Measurements from ENCODE around the gene CYB561A3.

CYB561A3 gene

DNA sequence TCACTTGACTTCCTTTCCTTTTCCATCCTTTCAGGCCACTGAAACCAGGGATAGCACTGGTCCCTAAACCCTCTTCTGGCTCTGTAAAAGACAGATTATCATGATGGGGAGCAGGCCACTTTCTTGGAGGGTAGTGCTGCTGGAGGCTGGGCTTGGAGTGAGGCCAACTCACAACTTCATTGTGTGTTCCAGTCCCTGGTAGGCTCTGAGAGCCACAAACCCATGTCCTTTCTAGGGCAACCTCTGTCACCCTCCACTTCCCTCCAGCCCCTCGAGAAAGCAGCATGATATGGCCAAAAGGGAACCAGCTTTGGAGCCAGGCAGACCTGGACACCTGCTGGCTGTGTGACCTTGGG lies 26.3 kb downstream of the CYB561A3 start:
- TF ChIP-seq, protein P1, sequence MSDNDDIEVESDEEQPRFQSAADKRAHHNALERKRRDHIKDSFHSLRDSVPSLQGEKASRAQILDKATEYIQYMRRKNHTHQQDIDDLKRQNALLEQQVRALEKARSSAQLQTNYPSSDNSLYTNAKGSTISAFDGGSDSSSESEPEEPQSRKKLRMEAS (IDR thresholded peaks at IDR 0.05; ENCODE audit: low read depth, low read length) = no peak
- TF ChIP-seq POLR2A (IDR thresholded peaks at IDR 0.05; ENCODE audit: extremely low read depth, insufficient read length) = no peak
- TF ChIP-seq MYC (IDR thresholded peaks at IDR 0.05; ENCODE audit: low read depth, low read length) = no peak
- TF ChIP-seq, protein P2, sequence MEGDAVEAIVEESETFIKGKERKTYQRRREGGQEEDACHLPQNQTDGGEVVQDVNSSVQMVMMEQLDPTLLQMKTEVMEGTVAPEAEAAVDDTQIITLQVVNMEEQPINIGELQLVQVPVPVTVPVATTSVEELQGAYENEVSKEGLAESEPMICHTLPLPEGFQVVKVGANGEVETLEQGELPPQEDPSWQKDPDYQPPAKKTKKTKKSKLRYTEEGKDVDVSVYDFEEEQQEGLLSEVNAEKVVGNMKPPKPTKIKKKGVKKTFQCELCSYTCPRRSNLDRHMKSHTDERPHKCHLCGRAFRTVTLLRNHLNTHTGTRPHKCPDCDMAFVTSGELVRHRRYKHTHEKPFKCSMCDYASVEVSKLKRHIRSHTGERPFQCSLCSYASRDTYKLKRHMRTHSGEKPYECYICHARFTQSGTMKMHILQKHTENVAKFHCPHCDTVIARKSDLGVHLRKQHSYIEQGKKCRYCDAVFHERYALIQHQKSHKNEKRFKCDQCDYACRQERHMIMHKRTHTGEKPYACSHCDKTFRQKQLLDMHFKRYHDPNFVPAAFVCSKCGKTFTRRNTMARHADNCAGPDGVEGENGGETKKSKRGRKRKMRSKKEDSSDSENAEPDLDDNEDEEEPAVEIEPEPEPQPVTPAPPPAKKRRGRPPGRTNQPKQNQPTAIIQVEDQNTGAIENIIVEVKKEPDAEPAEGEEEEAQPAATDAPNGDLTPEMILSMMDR (IDR thresholded peaks at IDR 0.05; ENCODE audit: low read depth, low read length) = no peak
- no peak overlapping the region for H3K4me3 ChIP-seq (ENCODE audit: low read depth, low read length)
- DNase-seq (ENCODE audit: low read depth) = no peak

DNA sequence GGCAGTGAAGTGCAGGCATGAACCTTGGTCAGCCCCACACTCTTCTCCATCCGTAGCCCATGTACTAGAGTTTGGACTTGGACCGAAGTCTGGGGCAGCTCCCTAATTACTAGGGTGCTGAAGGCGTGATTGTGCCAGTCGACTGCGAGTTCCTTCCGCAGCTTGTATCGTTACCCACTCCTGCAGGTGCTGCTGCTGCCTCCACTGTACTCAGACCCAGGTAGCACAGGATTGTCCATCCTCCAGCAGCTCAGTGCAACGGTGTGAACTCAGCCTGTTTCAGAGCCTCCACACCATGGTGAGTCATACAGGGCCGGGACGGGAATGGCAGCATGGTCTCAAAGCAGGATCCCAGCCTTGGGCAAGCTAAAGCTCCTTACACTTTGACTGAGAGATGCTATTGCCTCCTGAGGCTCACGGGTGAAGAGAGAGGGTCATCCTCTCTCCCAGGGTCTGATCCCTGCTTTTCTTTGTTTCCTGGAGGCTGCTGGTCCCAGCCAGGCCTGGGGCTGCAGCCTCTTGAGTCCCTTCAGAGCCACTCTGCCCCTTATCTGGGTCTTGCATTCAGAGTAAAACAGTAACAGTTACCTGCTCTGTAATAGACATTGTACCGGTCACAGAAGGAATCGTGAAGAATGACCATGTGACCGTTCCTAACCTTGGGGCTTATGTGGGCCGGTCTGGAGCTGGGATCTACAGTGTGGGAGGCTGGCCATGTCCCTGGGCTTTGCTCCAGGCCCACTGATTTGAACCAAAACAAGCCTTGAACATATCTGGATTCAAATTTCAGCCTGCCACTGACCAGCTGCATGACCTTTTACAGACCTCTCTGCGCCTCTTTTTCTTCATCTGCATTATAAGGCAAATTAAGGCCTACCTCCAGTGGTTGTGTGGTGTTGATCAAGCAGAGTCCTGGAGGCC lies 27.0 kb downstream of the CYB561A3 start:
- no peak overlapping the region for H3K4me3 ChIP-seq (ENCODE audit: low read depth, low read length)

DNA sequence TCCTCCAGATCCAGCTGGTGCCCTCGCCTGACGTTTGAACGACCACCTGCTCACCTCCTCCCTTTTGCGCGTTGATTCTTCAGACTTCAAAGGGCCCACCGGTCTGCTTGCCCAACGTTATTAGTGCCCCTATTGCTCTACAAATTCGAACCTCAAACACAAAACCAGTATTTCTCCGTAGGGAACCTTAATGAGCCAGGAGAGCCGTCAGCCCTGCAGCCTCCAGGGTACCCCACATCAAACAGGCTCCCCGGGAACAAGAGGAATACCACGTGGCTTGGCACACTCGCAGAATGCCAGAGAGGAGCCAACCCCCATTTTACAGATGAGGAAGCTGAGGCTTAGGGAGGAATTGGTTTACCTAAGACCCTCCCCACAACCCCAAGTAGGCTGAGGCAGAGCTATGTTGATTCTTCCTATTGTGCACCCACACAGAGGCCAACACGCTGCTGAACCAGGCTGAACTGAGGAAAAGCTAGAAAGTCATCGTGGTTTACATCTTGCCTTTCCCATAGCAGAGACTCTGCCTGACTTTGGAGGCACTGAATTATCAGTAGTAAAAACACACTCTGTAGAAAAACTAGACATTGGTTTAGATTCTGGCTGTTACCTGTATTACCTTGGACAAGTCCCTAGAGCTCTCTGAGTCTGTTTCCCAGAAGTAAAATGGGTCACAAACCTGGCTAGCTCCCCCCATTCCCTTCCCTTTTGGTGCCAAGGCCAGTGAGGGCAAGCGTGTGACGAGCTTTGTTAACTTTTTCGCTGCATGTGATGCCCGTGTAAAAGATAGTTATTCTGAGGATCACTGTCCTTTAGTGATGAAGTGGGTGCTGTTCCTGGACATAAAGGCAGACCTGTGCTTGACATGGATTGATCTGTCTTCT lies 27.9 kb downstream of the CYB561A3 start:
- TF ChIP-seq, protein P2 (IDR thresholded peaks at IDR 0.05; ENCODE audit: low read depth, low read length) = no peak
- TF ChIP-seq POLR2A (IDR thresholded peaks at IDR 0.05; ENCODE audit: extremely low read depth, insufficient read length) = no peak
- TF ChIP-seq, protein P1 (IDR thresholded peaks at IDR 0.05; ENCODE audit: low read depth, low read length) = peak; percentile 88
- TF ChIP-seq MYC (IDR thresholded peaks at IDR 0.05; ENCODE audit: low read depth, low read length) = peak; percentile 64
- peak; percentile 75 for DNase-seq (ENCODE audit: low read depth)

More for the DNA sequence above, 27.0 kb downstream of the CYB561A3 start:
- TF ChIP-seq, protein P1 (IDR thresholded peaks at IDR 0.05; ENCODE audit: low read depth, low read length) = no peak
- TF ChIP-seq, protein P2 (IDR thresholded peaks at IDR 0.05; ENCODE audit: low read depth, low read length) = no peak
- TF ChIP-seq MYC (IDR thresholded peaks at IDR 0.05; ENCODE audit: low read depth, low read length) = no peak
- DNase-seq (ENCODE audit: low read depth) = peak; percentile 32

DNA sequence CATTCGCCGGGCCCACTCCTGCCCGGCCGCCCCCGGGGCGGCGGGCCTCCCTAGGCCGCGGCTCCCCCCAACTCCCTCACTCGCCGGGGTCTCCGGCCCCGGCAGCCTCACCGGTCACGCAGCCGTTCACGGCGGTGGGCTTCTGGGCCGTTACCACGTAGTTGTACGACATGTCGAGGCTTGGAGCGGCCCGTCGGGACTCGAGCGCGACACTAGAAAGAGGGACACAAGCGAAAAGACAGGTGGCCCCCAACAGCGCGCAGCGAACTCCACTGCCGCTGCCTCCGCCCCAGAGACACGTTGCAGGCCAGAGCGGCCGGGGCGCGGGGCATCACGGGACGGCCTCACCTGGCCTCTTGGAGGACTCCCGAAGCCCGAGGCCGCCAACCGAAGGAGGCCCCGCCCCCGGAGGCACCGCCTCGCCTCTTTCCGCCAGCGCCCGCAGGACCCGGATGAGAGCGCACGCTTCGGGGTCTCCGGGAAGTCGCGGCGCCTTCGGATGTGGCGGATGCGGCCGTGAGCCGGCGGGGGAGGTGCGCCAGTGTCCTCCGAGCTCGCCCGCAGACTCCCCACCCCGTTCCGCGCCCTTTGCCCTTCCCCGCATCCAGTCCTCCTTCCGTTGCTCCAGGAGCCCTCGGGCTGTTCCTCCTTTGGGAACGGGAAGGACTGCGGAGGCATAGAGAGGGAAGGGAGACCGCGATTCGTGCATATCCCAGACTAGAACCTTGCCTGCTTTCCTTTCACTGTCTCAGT lies 28.7 kb downstream of the CYB561A3 start, which contains the start of the genes DDB1 and TKFC:
TSS of gene DDB1 (minus strand) at position 309 of the 753 bp plus-strand sequence. CDS start at position 172, 137 bp downstream.
TSS of gene TKFC (plus strand) at position 432 of the 753 bp plus-strand sequence. CDS start 1,501 bp downstream, outside the sequence.
- H3K4me3 ChIP-seq (ENCODE audit: low read depth, low read length) = peak within 1 kb of the TSS; percentile 77
- TF ChIP-seq, protein P2 (IDR thresholded peaks at IDR 0.05; ENCODE audit: low read depth, low read length) = no peak
- peak; percentile 91 for TF ChIP-seq MYC (IDR thresholded peaks at IDR 0.05; ENCODE audit: low read depth, low read length)
- TF ChIP-seq, protein P1 (IDR thresholded peaks at IDR 0.05; ENCODE audit: low read depth, low read length) = peak; percentile 81
- peak; percentile 91 for TF ChIP-seq POLR2A (IDR thresholded peaks at IDR 0.05; ENCODE audit: extremely low read depth, insufficient read length)
- DNase-seq (ENCODE audit: low read depth) = peak; percentile 99

More for the DNA sequence above, 27.9 kb downstream of the CYB561A3 start:
- peak overlapping the region; percentile 77 for H3K4me3 ChIP-seq (ENCODE audit: low read depth, low read length)

DNA sequence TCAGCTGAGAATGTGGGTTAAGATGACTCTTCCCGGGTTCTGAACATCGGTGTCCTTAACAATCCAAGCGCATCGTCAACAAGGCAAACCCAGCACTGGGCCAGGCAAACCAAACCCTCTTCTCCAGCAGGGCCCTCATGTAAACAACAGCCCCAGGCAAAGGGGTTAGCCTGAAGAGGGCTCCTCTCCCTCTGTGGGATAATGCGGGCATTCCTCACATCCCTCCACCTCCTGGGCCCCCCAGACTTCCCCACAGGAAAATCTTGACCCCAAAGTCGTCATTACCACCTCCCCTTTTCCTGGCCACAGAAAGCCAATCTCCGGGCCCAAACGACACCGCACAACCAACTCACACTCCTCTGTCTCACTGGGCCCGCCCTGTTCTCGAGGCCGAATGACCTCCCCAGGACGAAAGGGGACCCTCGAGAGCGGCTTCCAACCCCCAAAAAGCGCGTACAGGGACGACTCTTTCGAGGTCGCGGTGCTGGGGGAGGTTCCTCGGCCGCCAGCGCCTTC lies 29.3 kb downstream of the CYB561A3 start:
- peak; percentile 40 for DNase-seq (ENCODE audit: low read depth)
- peak overlapping the region; percentile 77 for H3K4me3 ChIP-seq (ENCODE audit: low read depth, low read length)
- TF ChIP-seq MYC (IDR thresholded peaks at IDR 0.05; ENCODE audit: low read depth, low read length) (no peak), POLR2A (IDR thresholded peaks at IDR 0.05; ENCODE audit: extremely low read depth, insufficient read length) (no peak)
